MCF 10A (cell line): ENCODE data around the gene WT1. TPM values are rescaled to one million over a fixed set of nuclear protein-coding genes. Genes with fewer than 3 reads are reported as not detected.

Source experiments
- Bru-seq: library from RNA; stranded (reverse); fragments of 400-500 nt; gene quantifications from one replicate; lab custom pipeline; 2021; lab: Mats Ljungman, UMichigan
- BruChase-seq, 2 experiments: library from RNA; stranded (reverse); fragments of 400-500 nt; gene quantifications; one replicate each; lab custom pipeline; 2021; lab: Mats Ljungman, UMichigan
- BruUV-seq: library from RNA; stranded (reverse); fragments of 400-500 nt; replicated peaks from 2 replicates; lab custom pipeline; 2021; lab: Mats Ljungman, UMichigan
- CTCF ChIA-PET: fragments of 300-600 bp; sonication (Branson Sonifier 250); formaldehyde crosslinking; extraction: SDS; loops from one replicate; lab custom pipeline; 2021; ENCODE audit warnings: antibody characterized with exemption, inconsistent platforms; lab: Yijun Ruan, JAX
- POLR2A ChIA-PET: fragments of 300-600, 350-650 bp; sonication (Branson Sonifier 250); formaldehyde crosslinking; extraction: SDS; loops from one replicate; lab custom pipeline; 2020; ENCODE audit warnings: antibody characterized with exemption, inconsistent platforms; lab: Yijun Ruan, JAX
- DNase-seq: peaks from one replicate; pipeline ENCODE4 v3.0.0-alpha.2; 2018; ENCODE audit not compliant: unreplicated experiment
- H3K27ac Mint-ChIP-seq: one replicate; pipeline ENCODE4 v1.8.0; 2022; ENCODE audit warnings: mild to moderate bottlenecking, low read depth, mixed read lengths; ENCODE audit not compliant: unreplicated experiment
- H3K27me3 Mint-ChIP-seq: one replicate; pipeline ENCODE4 v1.8.0; 2022; ENCODE audit warnings: mixed read lengths; ENCODE audit not compliant: insufficient read depth, unreplicated experiment
- H3K36me3 Mint-ChIP-seq: one replicate; pipeline ENCODE4 v1.8.0; 2022; ENCODE audit warnings: mild to moderate bottlenecking, moderate library complexity, mixed read lengths; ENCODE audit not compliant: insufficient read depth, unreplicated experiment
- H3K4me1 Mint-ChIP-seq: one replicate; pipeline ENCODE4 v1.8.0; 2022; ENCODE audit warnings: mixed read lengths; ENCODE audit not compliant: insufficient read depth, unreplicated experiment
- H3K4me3 Mint-ChIP-seq: one replicate; pipeline ENCODE4 v1.8.0; 2022; ENCODE audit warnings: mild to moderate bottlenecking, moderate library complexity, mixed read lengths; ENCODE audit not compliant: unreplicated experiment
- H3K9me3 Mint-ChIP-seq: one replicate; pipeline ENCODE4 v1.8.0; 2022; ENCODE audit warnings: mixed read lengths; ENCODE audit not compliant: unreplicated experiment
- CTCF ChIP-seq: fragments of 200-600 bp; IDR thresholded peaks from one replicate; pipeline ENCODE4 v1.8.0; 2022; ENCODE audit warnings: antibody characterized with exemption, mild to moderate bottlenecking; ENCODE audit not compliant: unreplicated experiment
- intact Hi-C: fragments of 100-400 bp; cut with micrococcal nuclease; formaldehyde crosslinking; loops from 2 replicates; pipeline ENCODE4 v1.14.1; 2022
- long read RNA-seq: library from polyadenylated mRNA; stranded (forward); transcript quantifications from one replicate; pipeline ENCODE4 v2.0.0, GENCODE V29; 2022
- total RNA-seq: library from RNA; stranded (reverse); gene quantifications from 2 replicates; pipeline ENCODE4 v1.2.3, GENCODE V29; 2022

The WT1 gene
- 0.22 and 0.61 TPM in 2 replicates for total RNA-seq
- percentile 19 among the genes with signal in this experiment for Bru-seq, nascent RNA
- BruChase-seq, experiment 1, labeled RNA remaining after a 6-hour chase = percentile 10 among the genes with signal in this experiment
- percentile 10 among the genes with signal in this experiment for BruChase-seq, experiment 2, labeled RNA remaining after a 2-hour chase
- long read RNA-seq, partial matches to known transcripts = 0 of 1 reads
- long read RNA-seq, other reads (novel, unspliced or antisense) = 0 of 1 reads

GRCh38 chr11:32435511-32435941 lies at the start of gene WT1:
Gene WT1 (minus strand): TSS chr11:32435539.
- peaks cover 11% of the 10 kb centered on the region for H3K27me3 Mint-ChIP-seq

GRCh38 chr11:32479291-32479690 lies 44.0 kb upstream of the WT1 start:
- no peaks in the 10 kb centered on the region for H3K36me3 Mint-ChIP-seq
- no TSS peak for BruUV-seq
- H3K9me3 Mint-ChIP-seq = no peaks in the 10 kb centered on the region
- no peak overlapping the region for H3K27ac Mint-ChIP-seq
- DNase-seq = no peak
- CTCF ChIA-PET = interaction anchor here (0.6 kb wide), 2 partner anchors 8 to 31 kb away, joined by 3 to 4 read pairs; no protein-coding TSS in a partner anchor
- intact Hi-C loops = no loop called here
- no peaks in the 10 kb centered on the region for H3K27me3 Mint-ChIP-seq
- POLR2A ChIA-PET = interaction anchor here (1.3 kb wide), 1 partner anchor 112 kb away, joined by 3 read pairs; no protein-coding TSS in a partner anchor
- TF ChIP-seq CTCF = no peak
- no peaks in the 10 kb centered on the region for H3K4me1 Mint-ChIP-seq
- H3K4me3 Mint-ChIP-seq = no peak overlapping the region

More at GRCh38 chr11:32435511-32435941, at the start of gene WT1:
- H3K4me3 Mint-ChIP-seq = peak within 1 kb of the TSS; percentile 47
- H3K36me3 Mint-ChIP-seq = no peaks in the 10 kb centered on the region
- ChIA-PET CTCF (no interaction called here), POLR2A (interaction anchor here (1.3 kb wide), 1 partner anchor 151 kb away, joined by 3 read pairs; no protein-coding TSS in a partner anchor)
- no peak for TF ChIP-seq CTCF
- peak; percentile 35 for DNase-seq
- no TSS peak for BruUV-seq
- H3K4me1 Mint-ChIP-seq = no peaks in the 10 kb centered on the region
- intact Hi-C loops = no loop called here
- no peak within 1 kb of the TSS for H3K27ac Mint-ChIP-seq
- peaks cover under 1% of the 10 kb centered on the region for H3K9me3 Mint-ChIP-seq

GRCh38 chr11:32478277-32478731 lies 43.0 kb upstream of the WT1 start:
- intact Hi-C loops = no loop called here
- no peak for DNase-seq
- POLR2A ChIA-PET = interaction anchor here (1.3 kb wide), 1 partner anchor 111 kb away, joined by 3 read pairs; no protein-coding TSS in a partner anchor
- CTCF ChIA-PET = interaction anchor here (1.0 to 1.2 kb wide), 2 partner anchors 46 to 92 kb away, joined by 3 to 4 read pairs; no protein-coding TSS in a partner anchor
- Mint-ChIP-seq H3K27me3 (no peaks in the 10 kb centered on the region), H3K27ac (no peak overlapping the region), H3K4me1 (no peaks in the 10 kb centered on the region), H3K36me3 (no peaks in the 10 kb centered on the region), H3K9me3 (no peaks in the 10 kb centered on the region), H3K4me3 (no peak overlapping the region)
- BruUV-seq = no TSS peak
- no peak for TF ChIP-seq CTCF

GRCh38 chr11:32473282-32473909 lies 38.1 kb upstream of the WT1 start:
- no peak for TF ChIP-seq CTCF
- intact Hi-C loops = no loop called here
- no peak for DNase-seq
- Mint-ChIP-seq H3K27ac (no peak overlapping the region), H3K9me3 (no peaks in the 10 kb centered on the region), H3K4me1 (no peaks in the 10 kb centered on the region), H3K4me3 (no peak overlapping the region), H3K36me3 (no peaks in the 10 kb centered on the region), H3K27me3 (no peaks in the 10 kb centered on the region)
- ChIA-PET POLR2A (no interaction called here), CTCF (no interaction called here)
- BruUV-seq = no TSS peak
